ENCODE measurements around the gene GIPC1.

GIPC1 gene

GRCh38 chr19:14443632-14444216 is 52.2 kb downstream of the GIPC1 start:
- H3K4me3 Mint-ChIP-seq, result no peak overlapping the region
- DNase-seq (ENCODE audit: low spot score in 2 of 2) (no peak), ATAC-seq (replicated peaks; ENCODE audit: extremely low read depth, poor library complexity, severe bottlenecking) (no peak)
- H3K36me3 Mint-ChIP-seq (ENCODE audit: insufficient read depth), result peaks cover 71% of the 10 kb centered on the region
- H3K4me1 Mint-ChIP-seq, result peaks cover 44% of the 10 kb centered on the region
- H3K27me3 Mint-ChIP-seq, result no peaks in the 10 kb centered on the region
- H3K27ac Mint-ChIP-seq (ENCODE audit: low read depth), result no peak overlapping the region
- H3K9me3 Mint-ChIP-seq, result no peaks in the 10 kb centered on the region

GRCh38 chr19:14442891-14443631 is 52.9 kb downstream of the GIPC1 start:
- H3K27me3 Mint-ChIP-seq, result no peaks in the 10 kb centered on the region
- H3K27ac Mint-ChIP-seq (ENCODE audit: low read depth), result no peak overlapping the region
- peak overlapping the region; percentile 16 for H3K4me3 Mint-ChIP-seq
- ATAC-seq (replicated peaks; ENCODE audit: extremely low read depth, poor library complexity, severe bottlenecking), result no peak
- H3K9me3 Mint-ChIP-seq, result no peaks in the 10 kb centered on the region
- H3K36me3 Mint-ChIP-seq (ENCODE audit: insufficient read depth), result peaks cover 64% of the 10 kb centered on the region
- peaks cover 46% of the 10 kb centered on the region for H3K4me1 Mint-ChIP-seq
- no peak for DNase-seq (ENCODE audit: low spot score in 2 of 2)

GRCh38 chr19:14441041-14441938 is 54.6 kb downstream of the GIPC1 start:
- peak overlapping the region; percentile 99 for H3K27ac Mint-ChIP-seq (ENCODE audit: low read depth)
- DNase-seq (ENCODE audit: low spot score in 2 of 2) (no peak), ATAC-seq (replicated peaks; ENCODE audit: extremely low read depth, poor library complexity, severe bottlenecking) (no peak)
- H3K36me3 Mint-ChIP-seq (ENCODE audit: insufficient read depth), result peaks cover 46% of the 10 kb centered on the region
- H3K9me3 Mint-ChIP-seq, result no peaks in the 10 kb centered on the region
- H3K4me1 Mint-ChIP-seq, result peaks cover 49% of the 10 kb centered on the region
- peak overlapping the region; percentile 99 for H3K4me3 Mint-ChIP-seq
- H3K27me3 Mint-ChIP-seq, result no peaks in the 10 kb centered on the region

GRCh38 chr19:14440049-14440448 is 55.9 kb downstream of the GIPC1 start:
- H3K4me1 Mint-ChIP-seq, result peaks cover 53% of the 10 kb centered on the region

GRCh38 chr19:14439014-14439413 is 56.9 kb downstream of the GIPC1 start:
- peak overlapping the region; percentile 61 for H3K4me3 Mint-ChIP-seq
- H3K9me3 Mint-ChIP-seq, result no peaks in the 10 kb centered on the region
- H3K27me3 Mint-ChIP-seq, result no peaks in the 10 kb centered on the region
- peaks cover 51% of the 10 kb centered on the region for H3K4me1 Mint-ChIP-seq
- no peak overlapping the region for H3K27ac Mint-ChIP-seq (ENCODE audit: low read depth)
- DNase-seq (ENCODE audit: low spot score in 2 of 2), result no peak
- no peak for ATAC-seq (replicated peaks; ENCODE audit: extremely low read depth, poor library complexity, severe bottlenecking)
- H3K36me3 Mint-ChIP-seq (ENCODE audit: insufficient read depth), result peaks cover 31% of the 10 kb centered on the region

More at GRCh38 chr19:14440049-14440448, 55.9 kb downstream of the GIPC1 start:
- H3K36me3 Mint-ChIP-seq (ENCODE audit: insufficient read depth), result peaks cover 41% of the 10 kb centered on the region
- peak; percentile 98 for ATAC-seq (replicated peaks; ENCODE audit: extremely low read depth, poor library complexity, severe bottlenecking)
- no peaks in the 10 kb centered on the region for H3K9me3 Mint-ChIP-seq
- peak; percentile 59 for DNase-seq (ENCODE audit: low spot score in 2 of 2)
- H3K27me3 Mint-ChIP-seq, result no peaks in the 10 kb centered on the region
- peak overlapping the region; percentile 99 for H3K27ac Mint-ChIP-seq (ENCODE audit: low read depth)
- H3K4me3 Mint-ChIP-seq, result peak overlapping the region; percentile 99

- no peaks in the 10 kb centered on the region for H3K27me3 Mint-ChIP-seq
- peak overlapping the region; percentile 56 for H3K4me3 Mint-ChIP-seq
- H3K36me3 Mint-ChIP-seq (ENCODE audit: insufficient read depth), result peaks cover 23% of the 10 kb centered on the region
- no peak for ATAC-seq (replicated peaks; ENCODE audit: extremely low read depth, poor library complexity, severe bottlenecking)
- peaks cover 47% of the 10 kb centered on the region for H3K4me1 Mint-ChIP-seq
- no peaks in the 10 kb centered on the region for H3K9me3 Mint-ChIP-seq
- no peak overlapping the region for H3K27ac Mint-ChIP-seq (ENCODE audit: low read depth)
- no peak for DNase-seq (ENCODE audit: low spot score in 2 of 2)
Observed at GRCh38 chr19:14437578-14438140, 58.3 kb downstream of the GIPC1 start.

GRCh38 chr19:14435320-14436050 is 60.4 kb downstream of the GIPC1 start:
- no peaks in the 10 kb centered on the region for H3K9me3 Mint-ChIP-seq
- peaks cover 14% of the 10 kb centered on the region for H3K36me3 Mint-ChIP-seq (ENCODE audit: insufficient read depth)
- H3K27me3 Mint-ChIP-seq, result no peaks in the 10 kb centered on the region
- H3K27ac Mint-ChIP-seq (ENCODE audit: low read depth), result peak overlapping the region; percentile 79
- DNase-seq (ENCODE audit: low spot score in 2 of 2) (no peak), ATAC-seq (replicated peaks; ENCODE audit: extremely low read depth, poor library complexity, severe bottlenecking) (no peak)
- peaks cover 42% of the 10 kb centered on the region for H3K4me1 Mint-ChIP-seq
- H3K4me3 Mint-ChIP-seq, result peak overlapping the region; percentile 65

- no peaks in the 10 kb centered on the region for H3K9me3 Mint-ChIP-seq
- no peaks in the 10 kb centered on the region for H3K27me3 Mint-ChIP-seq
- ATAC-seq (replicated peaks; ENCODE audit: extremely low read depth, poor library complexity, severe bottlenecking), result no peak
- H3K4me3 Mint-ChIP-seq, result peak overlapping the region; percentile 65
- peaks cover 7% of the 10 kb centered on the region for H3K36me3 Mint-ChIP-seq (ENCODE audit: insufficient read depth)
- peak overlapping the region; percentile 63 for H3K27ac Mint-ChIP-seq (ENCODE audit: low read depth)
- no peak for DNase-seq (ENCODE audit: low spot score in 2 of 2)
- peaks cover 36% of the 10 kb centered on the region for H3K4me1 Mint-ChIP-seq
Observed at GRCh38 chr19:14434543-14435319, 61.2 kb downstream of the GIPC1 start.

- peak overlapping the region; percentile 63 for H3K27ac Mint-ChIP-seq (ENCODE audit: low read depth)
- peaks cover 7% of the 10 kb centered on the region for H3K36me3 Mint-ChIP-seq (ENCODE audit: insufficient read depth)
- peak overlapping the region; percentile 65 for H3K4me3 Mint-ChIP-seq
- DNase-seq (ENCODE audit: low spot score in 2 of 2) (peak in 1 of 2 donors; percentile 43), ATAC-seq (replicated peaks; ENCODE audit: extremely low read depth, poor library complexity, severe bottlenecking) (peak; percentile 67)
- peaks cover 27% of the 10 kb centered on the region for H3K4me1 Mint-ChIP-seq
- H3K9me3 Mint-ChIP-seq, result no peaks in the 10 kb centered on the region
- H3K27me3 Mint-ChIP-seq, result no peaks in the 10 kb centered on the region
Observed at GRCh38 chr19:14433554-14434501, 62.1 kb downstream of the GIPC1 start.

- no peaks in the 10 kb centered on the region for H3K27me3 Mint-ChIP-seq
- H3K4me1 Mint-ChIP-seq, result peaks cover 19% of the 10 kb centered on the region
- H3K4me3 Mint-ChIP-seq, result peak within 1 kb of the TSS; percentile 82
- no peak for DNase-seq (ENCODE audit: low spot score in 2 of 2)
- H3K36me3 Mint-ChIP-seq (ENCODE audit: insufficient read depth), result peaks cover 7% of the 10 kb centered on the region
- no peak for ATAC-seq (replicated peaks; ENCODE audit: extremely low read depth, poor library complexity, severe bottlenecking)
- H3K27ac Mint-ChIP-seq (ENCODE audit: low read depth), result peak within 1 kb of the TSS; percentile 64
- H3K9me3 Mint-ChIP-seq, result no peaks in the 10 kb centered on the region
Observed at GRCh38 chr19:14432791-14433553, 63.0 kb downstream of the GIPC1 start, which contains the start of gene PKN1. TSS of gene PKN1 (plus strand) at chr19:14433306. CDS start at chr19:14433522, 216 bp downstream.

Data from central memory CD8-positive, alpha-beta T cell (primary cell).